ENCODE data around the gene ANKRD44. TPM values are rescaled to one million over a fixed set of nuclear protein-coding genes. Genes with fewer than 3 reads are reported as not detected.
"Not testable (repeated sequence)": the region's sequence is repeated elsewhere in the genome, so short reads cannot be mapped to it uniquely, and the experiment has no call there.

ANKRD44 gene
- total RNA-seq, 1 donor from 2014 or later, result 21.4 TPM

- Mint-ChIP-seq H3K27ac (ENCODE audit: unreplicated experiment) (no peak overlapping the region), H3K9me3 (ENCODE audit: low read depth) (peaks cover 2% of the 10 kb centered on the region), H3K27me3 (ENCODE audit: low read depth) (no peaks in the 10 kb centered on the region), H3K36me3 (ENCODE audit: low read depth) (peaks cover 2% of the 10 kb centered on the region), H3K4me1 (ENCODE audit: low read depth) (peaks cover 18% of the 10 kb centered on the region), H3K4me3 (ENCODE audit: unreplicated experiment) (no peak overlapping the region)
- TF ChIP-seq CTCF (IDR thresholded peaks at IDR 0.05), result no peak
- DNase-seq (ENCODE audit: low spot score), result no peak
These were observed 239.4 kb downstream of the ANKRD44 start for GRCh38 chr2:197071213-197071612.

- H3K4me1 Mint-ChIP-seq (ENCODE audit: low read depth), result peaks cover 18% of the 10 kb centered on the region
- DNase-seq (ENCODE audit: low spot score), result no peak
- H3K27ac Mint-ChIP-seq (ENCODE audit: unreplicated experiment), result no peak overlapping the region
- no peaks in the 10 kb centered on the region for H3K27me3 Mint-ChIP-seq (ENCODE audit: low read depth)
- peaks cover 7% of the 10 kb centered on the region for H3K36me3 Mint-ChIP-seq (ENCODE audit: low read depth)
- peaks cover 5% of the 10 kb centered on the region for H3K9me3 Mint-ChIP-seq (ENCODE audit: low read depth)
- no peak overlapping the region for H3K4me3 Mint-ChIP-seq (ENCODE audit: unreplicated experiment)
- no peak for TF ChIP-seq CTCF (IDR thresholded peaks at IDR 0.05)
These were observed 240.6 kb downstream of the ANKRD44 start for GRCh38 chr2:197069958-197070357.

GRCh38 chr2:197062574-197062973, 248.0 kb downstream of the ANKRD44 start:
- Mint-ChIP-seq H3K36me3 (ENCODE audit: low read depth) (peaks cover 17% of the 10 kb centered on the region), H3K9me3 (ENCODE audit: low read depth) (peaks cover 10% of the 10 kb centered on the region)
- not testable (repeated sequence) for DNase-seq (ENCODE audit: low spot score); H3K27ac Mint-ChIP-seq (ENCODE audit: unreplicated experiment); H3K4me3 Mint-ChIP-seq (ENCODE audit: unreplicated experiment); H3K4me1 Mint-ChIP-seq (ENCODE audit: low read depth); H3K27me3 Mint-ChIP-seq (ENCODE audit: low read depth)

- H3K36me3 Mint-ChIP-seq (ENCODE audit: low read depth), result peaks cover 20% of the 10 kb centered on the region
- H3K27me3 Mint-ChIP-seq (ENCODE audit: low read depth), result no peaks in the 10 kb centered on the region
- no peak for TF ChIP-seq CTCF (IDR thresholded peaks at IDR 0.05)
- H3K4me1 Mint-ChIP-seq (ENCODE audit: low read depth), result no peaks in the 10 kb centered on the region
- peaks cover 21% of the 10 kb centered on the region for H3K9me3 Mint-ChIP-seq (ENCODE audit: low read depth)
- no peak overlapping the region for H3K4me3 Mint-ChIP-seq (ENCODE audit: unreplicated experiment)
- H3K27ac Mint-ChIP-seq (ENCODE audit: unreplicated experiment), result no peak overlapping the region
- no peak for DNase-seq (ENCODE audit: low spot score)
These were observed 251.1 kb downstream of the ANKRD44 start for GRCh38 chr2:197059477-197059876.

GRCh38 chr2:197058777-197059300, 251.7 kb downstream of the ANKRD44 start:
- H3K4me1 Mint-ChIP-seq (ENCODE audit: low read depth), result no peaks in the 10 kb centered on the region
- no peak overlapping the region for H3K4me3 Mint-ChIP-seq (ENCODE audit: unreplicated experiment)
- H3K9me3 Mint-ChIP-seq (ENCODE audit: low read depth), result peaks cover 22% of the 10 kb centered on the region
- no peak overlapping the region for H3K27ac Mint-ChIP-seq (ENCODE audit: unreplicated experiment)
- TF ChIP-seq CTCF (IDR thresholded peaks at IDR 0.05), result no peak
- no peak for DNase-seq (ENCODE audit: low spot score)
- no peaks in the 10 kb centered on the region for H3K27me3 Mint-ChIP-seq (ENCODE audit: low read depth)
- H3K36me3 Mint-ChIP-seq (ENCODE audit: low read depth), result peaks cover 20% of the 10 kb centered on the region

GRCh38 chr2:197057959-197058358, 252.6 kb downstream of the ANKRD44 start:
- peak; percentile 60 for TF ChIP-seq CTCF (IDR thresholded peaks at IDR 0.05)
- no peak overlapping the region for H3K27ac Mint-ChIP-seq (ENCODE audit: unreplicated experiment)
- H3K4me1 Mint-ChIP-seq (ENCODE audit: low read depth), result no peaks in the 10 kb centered on the region
- DNase-seq (ENCODE audit: low spot score), result no peak
- H3K4me3 Mint-ChIP-seq (ENCODE audit: unreplicated experiment), result no peak overlapping the region
- peaks cover 22% of the 10 kb centered on the region for H3K36me3 Mint-ChIP-seq (ENCODE audit: low read depth)
- H3K9me3 Mint-ChIP-seq (ENCODE audit: low read depth), result peaks cover 22% of the 10 kb centered on the region
- no peaks in the 10 kb centered on the region for H3K27me3 Mint-ChIP-seq (ENCODE audit: low read depth)

Measured in chondrocyte (in vitro differentiated cells).